Kidney capillary endothelial cell (primary cell): ENCODE results near the gene CABP7.

Experiments used
- DNase-seq: peaks from one replicate; pipeline ENCODE4 v3.0.0-alpha.2; 2018; ENCODE audit warnings: low spot score

Gene CABP7

GRCh38 chr22:29702000-29702930 lies 17.5 kb upstream of the CABP7 start:
- DNase-seq = no peak

GRCh38 chr22:29702931-29703501 lies 16.8 kb upstream of the CABP7 start:
- DNase-seq = no peak

GRCh38 chr22:29703569-29704195 lies 16.1 kb upstream of the CABP7 start:
- DNase-seq = no peak

GRCh38 chr22:29704528-29705285 lies 15.1 kb upstream of the CABP7 start:
- no peak for DNase-seq

GRCh38 chr22:29705651-29706050 lies 14.2 kb upstream of the CABP7 start:
- DNase-seq = no peak

GRCh38 chr22:29706486-29706885 lies 13.3 kb upstream of the CABP7 start:
- DNase-seq = no peak

GRCh38 chr22:29707010-29707409 lies 12.8 kb upstream of the CABP7 start:
- no peak for DNase-seq

GRCh38 chr22:29707471-29707870 lies 12.3 kb upstream of the CABP7 start:
- DNase-seq = no peak

- DNase-seq = no peak
These were observed 9.6 kb upstream of the CABP7 start for GRCh38 chr22:29710193-29710592.

- DNase-seq = no peak
These were observed 8.7 kb upstream of the CABP7 start for GRCh38 chr22:29710922-29711593.

- no peak for DNase-seq
These were observed 7.7 kb upstream of the CABP7 start for GRCh38 chr22:29712119-29712518.

GRCh38 chr22:29713156-29713727 lies 6.6 kb upstream of the CABP7 start:
- no peak for DNase-seq

GRCh38 chr22:29715240-29715639 lies 4.6 kb upstream of the CABP7 start:
- DNase-seq = no peak

- no peak for DNase-seq
These were observed 4.1 kb upstream of the CABP7 start for GRCh38 chr22:29715705-29716104.

- peak; percentile 54 for DNase-seq
These were observed 2.8 kb upstream of the CABP7 start for GRCh38 chr22:29716814-29717545.

GRCh38 chr22:29717789-29718188 lies 2.0 kb upstream of the CABP7 start:
- DNase-seq = no peak

- DNase-seq = no peak
These were observed 579 bp upstream of the CABP7 start for GRCh38 chr22:29718949-29719898.

GRCh38 chr22:29720811-29721323 lies 1.1 kb downstream of the CABP7 start:
- DNase-seq = no peak

GRCh38 chr22:29722151-29722550 lies 2.3 kb downstream of the CABP7 start:
- DNase-seq = no peak
